ENCODE results near the gene FERMT3. TPM values are rescaled to one million over a fixed set of nuclear protein-coding genes. Genes with fewer than 3 reads are reported as not detected.
A peak's percentile ranks its signal among the peaks of the same experiment; 100 is the strongest.

FERMT3 gene
- total and polyA plus RNA-seq, 12 donors, result 2.3 to 30.8 (median 6.8) TPM

DNA sequence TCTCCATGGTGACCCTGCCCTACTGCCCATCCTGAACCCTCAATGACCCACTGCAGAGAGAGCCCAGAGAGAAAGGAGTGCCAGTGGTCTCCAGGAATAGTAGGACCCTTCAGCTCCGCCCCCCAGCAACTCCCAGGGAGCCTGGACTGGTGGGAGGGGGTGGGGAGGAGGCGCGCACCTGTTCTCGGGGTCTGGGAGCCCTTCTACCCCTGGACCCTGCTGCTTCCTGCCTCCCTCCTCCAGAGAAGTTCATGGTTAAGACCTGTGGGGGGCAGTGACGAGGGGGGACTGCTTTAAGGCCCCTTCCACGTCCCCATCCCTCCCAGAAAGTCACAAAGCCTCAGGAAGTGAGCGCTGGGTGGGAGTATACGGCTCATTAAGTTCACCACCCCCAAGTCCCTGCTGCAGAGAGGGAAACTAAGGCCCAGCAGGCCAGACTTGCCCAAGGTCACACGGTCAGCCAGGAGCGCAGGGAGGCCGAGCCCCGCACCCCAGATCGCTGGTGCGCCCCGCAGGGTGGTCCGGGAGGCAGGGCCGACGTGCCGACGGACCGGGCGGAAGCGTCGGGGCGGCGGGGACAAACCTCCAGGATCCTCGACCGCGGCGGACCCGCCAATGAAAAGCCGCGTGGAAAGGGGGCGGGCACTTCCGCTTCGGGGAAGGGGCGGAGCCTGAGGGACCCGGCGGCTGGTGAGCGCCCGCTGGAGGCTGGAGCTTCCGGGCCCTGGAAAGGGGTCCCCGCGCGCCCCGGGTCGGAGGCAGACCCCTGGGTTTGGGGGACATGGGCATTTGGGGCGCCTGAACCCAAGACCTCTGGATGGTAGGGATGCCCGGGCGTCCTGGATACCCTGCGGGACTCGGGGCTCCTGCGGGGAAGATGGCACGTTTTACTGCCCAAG lies 19.3 kb downstream of the FERMT3 start, which contains the start of the genes NUDT22 and TRPT1:
TSS of gene NUDT22 (plus strand) at position 667 of the 899 bp plus-strand sequence. CDS start 379 bp downstream, outside the sequence.
TSS of gene TRPT1 (minus strand) at position 579 of the 899 bp plus-strand sequence. CDS start at position 253, 326 bp downstream.
- H3K9me3 ChIP-seq, result no peaks in the 10 kb centered on the region
- TF ChIP-seq, protein P1, sequence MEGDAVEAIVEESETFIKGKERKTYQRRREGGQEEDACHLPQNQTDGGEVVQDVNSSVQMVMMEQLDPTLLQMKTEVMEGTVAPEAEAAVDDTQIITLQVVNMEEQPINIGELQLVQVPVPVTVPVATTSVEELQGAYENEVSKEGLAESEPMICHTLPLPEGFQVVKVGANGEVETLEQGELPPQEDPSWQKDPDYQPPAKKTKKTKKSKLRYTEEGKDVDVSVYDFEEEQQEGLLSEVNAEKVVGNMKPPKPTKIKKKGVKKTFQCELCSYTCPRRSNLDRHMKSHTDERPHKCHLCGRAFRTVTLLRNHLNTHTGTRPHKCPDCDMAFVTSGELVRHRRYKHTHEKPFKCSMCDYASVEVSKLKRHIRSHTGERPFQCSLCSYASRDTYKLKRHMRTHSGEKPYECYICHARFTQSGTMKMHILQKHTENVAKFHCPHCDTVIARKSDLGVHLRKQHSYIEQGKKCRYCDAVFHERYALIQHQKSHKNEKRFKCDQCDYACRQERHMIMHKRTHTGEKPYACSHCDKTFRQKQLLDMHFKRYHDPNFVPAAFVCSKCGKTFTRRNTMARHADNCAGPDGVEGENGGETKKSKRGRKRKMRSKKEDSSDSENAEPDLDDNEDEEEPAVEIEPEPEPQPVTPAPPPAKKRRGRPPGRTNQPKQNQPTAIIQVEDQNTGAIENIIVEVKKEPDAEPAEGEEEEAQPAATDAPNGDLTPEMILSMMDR (IDR thresholded peaks at IDR 0.05), result peak in 2 of 9 donors; percentile 9 to 37
- 0 to 1% methylated on average over 53 to 54 of the region's 54 CpGs for WGBS, 2 donors
- H3K27me3 ChIP-seq, result no peaks in the 10 kb centered on the region
- ATAC-seq (peak; percentile 81 to 88 (median 85)), DNase-seq (peak; percentile 93 to 94)
- peaks cover 0 to 43% (median 0%) of the 10 kb centered on the region in 9 donors for H3K36me3 ChIP-seq
- peak within 1 kb of the TSS; percentile 90 to 96 (median 95) for H3K27ac ChIP-seq
- peak within 1 kb of the TSS; percentile 64 to 95 (median 76) for H3K4me3 ChIP-seq
- intact Hi-C loops (cut with DNase I), result loop anchor here in 2 of 10 donors (2.0 to 5.0 kb wide), 2 partner anchors 39 to 41 kb away; partner anchors contain the start of gene STIP1 (in 1 of the 2)
- peaks cover 16 to 58% (median 40%) of the 10 kb centered on the region in 9 donors for H3K4me1 ChIP-seq

DNA sequence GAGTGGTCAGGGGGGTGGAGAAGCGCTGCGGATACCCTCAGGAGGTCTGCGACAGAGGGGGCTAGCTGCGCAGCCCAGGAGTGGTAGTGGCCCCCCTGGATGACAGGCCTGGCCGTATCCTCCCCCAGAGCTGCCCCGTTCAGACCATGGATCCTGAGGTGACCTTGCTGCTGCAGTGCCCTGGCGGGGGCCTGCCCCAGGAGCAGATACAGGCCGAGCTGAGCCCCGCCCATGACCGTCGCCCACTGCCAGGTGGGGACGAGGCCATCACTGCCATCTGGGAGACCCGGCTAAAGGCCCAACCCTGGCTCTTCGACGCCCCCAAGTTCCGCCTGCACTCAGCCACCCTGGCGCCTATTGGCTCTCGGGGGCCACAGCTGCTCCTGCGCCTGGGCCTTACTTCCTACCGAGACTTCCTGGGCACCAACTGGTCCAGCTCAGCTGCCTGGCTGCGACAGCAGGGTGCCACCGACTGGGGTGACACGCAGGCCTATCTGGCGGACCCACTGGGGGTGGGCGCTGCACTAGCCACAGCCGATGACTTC lies 20.1 kb downstream of the FERMT3 start:
- Histone ChIP-seq H3K27ac (peak overlapping the region; percentile 90 to 96 (median 95)), H3K36me3 (peaks cover 0 to 36% (median 0%) of the 10 kb centered on the region in 9 donors), H3K27me3 (no peaks in the 10 kb centered on the region), H3K4me3 (peak overlapping the region; percentile 64 to 95 (median 76)), H3K4me1 (peaks cover 16 to 65% (median 47%) of the 10 kb centered on the region in 9 donors), H3K9me3 (no peaks in the 10 kb centered on the region)
- intact Hi-C loops (cut with DNase I), result loop anchor here in 2 of 10 donors (2.0 to 5.0 kb wide), 2 partner anchors 39 to 42 kb away; partner anchors contain the start of gene STIP1 (in 1 of the 2)
- peak; percentile 26 to 64 (median 48) for ATAC-seq
- 13 to 14% methylated on average over 26 of the region's 26 CpGs for WGBS, 2 donors
- DNase-seq, result peak; percentile 60 to 67
- TF ChIP-seq, protein P1 (IDR thresholded peaks at IDR 0.05), result no peak

DNA sequence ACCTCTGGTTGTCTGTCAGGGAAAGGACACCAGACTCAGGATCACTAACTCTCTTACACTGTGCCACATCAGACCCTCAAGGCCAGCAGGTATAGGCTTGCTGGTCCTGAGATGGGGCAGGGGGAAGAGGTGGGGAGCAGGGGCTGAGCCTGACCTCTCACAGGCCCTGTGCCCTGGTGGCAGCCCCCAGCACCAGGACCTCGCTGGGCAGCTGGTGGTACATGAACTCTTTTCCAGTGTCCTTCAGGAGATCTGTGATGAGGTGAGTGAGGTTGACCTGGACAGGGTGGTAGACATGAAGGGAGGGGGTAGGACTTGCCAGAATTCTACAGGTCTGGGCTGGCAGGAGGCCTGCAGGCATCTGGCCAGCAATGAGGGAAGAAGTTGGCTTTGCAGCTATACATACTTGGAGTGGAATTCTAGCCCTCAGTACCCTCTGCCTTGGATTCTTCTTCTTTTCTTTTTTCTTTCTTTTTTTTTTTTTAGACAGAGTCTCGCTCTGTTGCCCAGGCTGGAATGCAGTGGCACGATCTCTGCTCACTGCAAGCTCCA lies 21.0 kb downstream of the FERMT3 start:
- intact Hi-C loops (cut with DNase I), result loop anchor here in 2 of 10 donors (2.0 to 5.0 kb wide), 2 partner anchors 40 to 43 kb away; partner anchors contain the start of gene STIP1 (in 1 of the 2)
- Histone ChIP-seq H3K27me3 (no peaks in the 10 kb centered on the region), H3K4me3 (peak overlapping the region in 9 of 10 donors; percentile 64 to 95 (median 78)), H3K4me1 (peaks cover 16 to 71% (median 54%) of the 10 kb centered on the region in 9 donors), H3K9me3 (no peaks in the 10 kb centered on the region), H3K27ac (peak overlapping the region in 9 of 10 donors; percentile 90 to 96 (median 96)), H3K36me3 (peaks cover 0 to 27% (median 0%) of the 10 kb centered on the region in 9 donors)
- 82 to 85% methylated on average over 3 of the region's 3 CpGs for WGBS, 2 donors
- TF ChIP-seq, protein P1 (IDR thresholded peaks at IDR 0.05), result no peak
- DNase-seq (no peak), ATAC-seq (no peak)
